GM12878 (cell line): ENCODE results near the gene MTHFR. TPM values are rescaled to one million over a fixed set of nuclear protein-coding genes. Genes with fewer than 3 reads are reported as not detected.

Source experiments
- ATAC-seq: fragments of 200-7000 bp; cut with Tn5 transposase; 3 replicates; pipeline ENCODE4 v1.9.1; 2020; ENCODE audit warnings: mild to moderate bottlenecking, moderate library complexity
- BruUV-seq: library from RNA; stranded (reverse); fragments of 400-500 nt; replicated peaks from 2 replicates; lab custom pipeline; 2021; lab: Mats Ljungman, UMichigan
- CTCF ChIA-PET: fragments of 300-600 bp; sonication (Branson Sonifier 250); formaldehyde crosslinking; extraction: SDS; loops from one replicate; lab custom pipeline; 2021; ENCODE audit warnings: inconsistent platforms; lab: Yijun Ruan, JAX
- POLR2A ChIA-PET: fragments of 350-600 bp; formaldehyde crosslinking; extraction: SDS; loops from one replicate; lab custom pipeline; 2021; ENCODE audit warnings: inconsistent platforms; lab: Charles Lee
- RAD21 ChIA-PET: fragments of 300-600 bp; sonication (Branson Sonifier 250); formaldehyde crosslinking; loops from one replicate; lab custom pipeline; 2023; ENCODE audit warnings: antibody characterized with exemption; ENCODE audit not compliant: unreplicated experiment; lab: Charles Lee
- SMC1A ChIA-PET: fragments of 300-600 bp; sonication (Branson Sonifier 250); formaldehyde crosslinking; loops from one replicate; lab custom pipeline; 2023; ENCODE audit not compliant: unreplicated experiment, uncharacterized antibody; lab: Charles Lee
- DNase-seq: peaks from one replicate; pipeline ENCODE4 v3.0.0-alpha.2; 2011; ENCODE audit warnings: low read depth, low spot score
- FAIRE-seq: peaks from 3 replicates; lab custom pipeline; 2011; peaks lifted over from hg19 to GRCh38; lab: Jason Lieb, UNC
- H2AFZ ChIP-seq: 2 replicates; pipeline ENCODE4 v1.6.0; 2011; ENCODE audit warnings: low read depth, low read length, control low read depth; ENCODE audit not compliant: control insufficient read depth
- H3K27ac ChIP-seq: 2 replicates; pipeline ENCODE4 v1.5.1; 2011; ENCODE audit warnings: control low read depth; ENCODE audit not compliant: control insufficient read depth, insufficient read depth
- H3K27me3 ChIP-seq, 2 experiments: replicated peaks in 1 of 2; 2 replicates each; pipeline versions ENCODE4 v1.6.0 to v1.6.1; 2011; ENCODE audit warnings: low read length in 1 of 2; ENCODE audit not compliant: control insufficient read depth in 2 of 2, insufficient read depth in 2 of 2
- H3K36me3 ChIP-seq, 2 experiments: 2 replicates each; pipeline ENCODE4 v1.5.1; 2011; ENCODE audit warnings: low read length in 1 of 2; ENCODE audit not compliant: control insufficient read depth in 2 of 2, insufficient read depth in 2 of 2
- H3K4me1 ChIP-seq: 2 replicates; pipeline ENCODE4 v1.6.1; 2011; ENCODE audit warnings: mild to moderate bottlenecking, low read length, moderate library complexity, mixed read lengths; ENCODE audit not compliant: control insufficient read depth, insufficient read depth
- H3K4me2 ChIP-seq: 2 replicates; pipeline ENCODE4 v1.6.0; 2011; ENCODE audit warnings: control low read depth; ENCODE audit not compliant: control insufficient read depth, insufficient read depth
- H3K4me3 ChIP-seq: fragments of 200-600 bp; sonication (generic); 2 replicates; pipeline ENCODE4 v1.5.1; 2016
- H3K79me2 ChIP-seq: 2 replicates; pipeline ENCODE4 v1.6.0; 2011; ENCODE audit warnings: low read length; ENCODE audit not compliant: control insufficient read depth, insufficient read depth
- H3K9ac ChIP-seq: 2 replicates; pipeline ENCODE4 v1.8.0; 2011; ENCODE audit warnings: low read length, control low read depth, mixed read lengths; ENCODE audit not compliant: control insufficient read depth, insufficient read depth
- H3K9me3 ChIP-seq: replicated peaks from 3 replicates; pipeline ENCODE4 v1.5.1; 2011; ENCODE audit warnings: mild to moderate bottlenecking, low read length; ENCODE audit not compliant: control insufficient read depth, insufficient read depth
- H4K20me1 ChIP-seq: 2 replicates; pipeline ENCODE4 v1.6.0; 2011; ENCODE audit not compliant: control insufficient read depth, insufficient read depth
- MTA2 ChIP-seq: fragments of 450-650 bp; IDR thresholded peaks from 2 replicates; pipeline ENCODE4 v1.6.1; 2016; ENCODE audit warnings: low read depth, mild to moderate bottlenecking, moderate library complexity
- REST ChIP-seq: IDR thresholded peaks from 2 replicates; pipeline ENCODE4 v1.6.1; 2012; ENCODE audit warnings: mild to moderate bottlenecking, low read depth, low read length
- WGBS: methylation state at CpG from one replicate; pipeline ENCODE4 v1.1.6; 2016; ENCODE audit warnings: low lambda C conversion rate; ENCODE audit not compliant: insufficient replicate concordance, insufficient coverage; ENCODE audit errors: missing lambda C conversion rate; 5-methylcytosine and 5-hydroxymethylcytosine counted together
- in situ Hi-C: fragments of 300-500 bp; cut with MboI; formaldehyde crosslinking; loops from 9 replicates; pipeline ENCODE4 v1.14.3; 2018; ENCODE audit warnings: mixed read lengths
- intact Hi-C: fragments of 100-400 bp; cut with micrococcal nuclease; formaldehyde crosslinking; loops from one replicate; pipeline ENCODE4 v1.14.2; 2022; ENCODE audit not compliant: unreplicated experiment
- polyA plus RNA-seq, 11 experiments: library from polyadenylated mRNA; depleted of rRNA in 4 of 11; unstranded in 6 of 11; stranded (reverse) in 5 of 11; fragments of >200 nt; fragmentation: Nextera tagmentation in 4 of 11; fragmentation: Illumina TruSeq in 1 of 11; extraction: Ambion mirVana in 4 of 11; extraction: Trizol in 1 of 11; gene quantifications; 1 replicate in 1 of 11; 2 replicates in 10 of 11; pipeline versions ENCODE4 v1.2.1 to v1.2.3, GENCODE V29; 2011 to 2016; ENCODE audit warnings: inconsistent platforms in 2 of 11, missing spikeins in 2 of 11, low read depth in 1 of 11
- total RNA-seq, 4 experiments: library from RNA; depleted of rRNA in 3 of 4; stranded (reverse); fragments of >200 nt in 3 of 4; fragmentation: Illumina TruSeq in 1 of 4; extraction: Trizol in 1 of 4; gene quantifications; 2 replicates each; pipeline versions ENCODE4 v1.2.1 to v1.2.3, GENCODE V29; 2013 to 2021

MTHFR gene
- total and polyA plus RNA-seq, 10 of the 15 experiments (the other 5 are each of a cell fraction or from before 2014, with no cell fraction given): 1.0 to 16.8 (median 9.4) TPM

GRCh38 chr1:11845641-11846335 lies 40.0 kb upstream of the MTHFR start:
- intact Hi-C loops: no loop called here
- FAIRE-seq (no peak), ATAC-seq (no peak), DNase-seq (no peak)
- in situ Hi-C loops: loop anchor here (10.0 kb wide), 1 partner anchor 119 kb away; no protein-coding TSS in a partner anchor
- ChIA-PET CTCF (interaction anchor here (0.7 to 1.7 kb wide), 5 partner anchors 18 to 934 kb away, joined by 3 read pairs; no protein-coding TSS in a partner anchor), SMC1A (no interaction called here), POLR2A (interaction anchor here (1.3 kb wide), 1 partner anchor 39 kb away, joined by 3 read pairs; no protein-coding TSS in a partner anchor), RAD21 (interaction anchor here (0.7 kb wide), 1 partner anchor 136 kb away, joined by 3 read pairs; no protein-coding TSS in a partner anchor)
- H3K27ac ChIP-seq: no peak overlapping the region
- BruUV-seq: no TSS peak
- H3K4me3 ChIP-seq: no peak overlapping the region
- H3K79me2 ChIP-seq: no peaks in the 10 kb centered on the region
- no peak overlapping the region for H3K4me2 ChIP-seq
- H3K9me3 ChIP-seq: no peaks in the 10 kb centered on the region
- H3K27me3 ChIP-seq: no peaks in the 10 kb centered on the region
- H2AFZ ChIP-seq: no peak overlapping the region
- H3K9ac ChIP-seq: no peak overlapping the region
- H3K36me3 ChIP-seq: peaks cover 5 to 24% of the 10 kb centered on the region in 2 experiments; a peak in 3 of 4 replicates
- 91% methylated on average over 5 of the region's 5 CpGs for WGBS
- TF ChIP-seq MTA2 (no peak), REST (peak; percentile 87)
- TF ChIP-seq, all 136 proteins: peak for 1
- Histone ChIP-seq H3K4me1 (peaks cover 17% of the 10 kb centered on the region), H4K20me1 (peaks cover 3% of the 10 kb centered on the region; the same call in 1 of the 2 replicates)
